Measurements from ENCODE around the gene CD52. TPM values are rescaled to one million over a fixed set of nuclear protein-coding genes. Genes with fewer than 3 reads are reported as not detected.
"Not testable (repeated sequence)": the region's sequence is repeated elsewhere in the genome, so short reads cannot be mapped to it uniquely, and the experiment has no call there.

The CD52 gene
- total and polyA plus RNA-seq, 4 experiments from 2014 or later, result 1,302 to 12,303 (median 4,992) TPM

DNA sequence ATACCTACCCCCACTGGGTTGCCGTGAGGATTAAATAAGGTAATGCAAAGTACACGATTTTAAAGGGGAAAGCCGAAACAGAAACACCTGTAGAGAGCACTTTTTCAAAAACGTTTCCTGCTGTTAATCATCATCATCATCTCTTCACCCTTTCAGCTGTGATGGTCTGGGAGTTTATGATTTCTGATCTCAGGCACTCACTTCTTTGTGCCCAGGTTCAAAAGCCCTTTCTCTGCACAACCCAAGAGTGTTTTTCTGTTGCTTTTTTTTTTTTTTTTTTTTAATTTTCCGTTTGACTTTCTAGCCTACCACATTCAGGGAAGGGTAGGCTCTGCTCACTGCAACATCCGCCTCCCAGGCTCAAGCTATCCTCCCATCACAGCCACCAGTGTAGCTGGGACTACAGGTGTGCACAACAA lies 10.4 kb upstream of the CD52 start:
- Mint-ChIP-seq H3K27ac (peak overlapping the region; percentile 81 to 98 (median 96)), H3K9me3 (peaks cover 0 to 2% (median 0%) of the 10 kb centered on the region in 8 donors), H3K4me3 (peak overlapping the region; percentile 95 to 99 (median 98)), H3K4me1 (peaks cover 28 to 46% (median 37%) of the 10 kb centered on the region in 4 donors), H3K36me3 (peaks cover 0 to 3% of the 10 kb centered on the region in 2 donors), H3K27me3 (no peaks in the 10 kb centered on the region)
- DNase-seq, result peak; percentile 51 to 68 (median 62)
- no peaks in the 10 kb centered on the region for H3K9me3 ChIP-seq (ENCODE audit: control insufficient read depth in 1 of 2, low read length in 2 of 2)
- peak overlapping the region; percentile 29 to 69 for H3K4me3 ChIP-seq (ENCODE audit: low read length in 2 of 2)
- peaks cover 42% of the 10 kb centered on the region for H3K4me1 ChIP-seq (ENCODE audit: insufficient read depth, low read length)
- no peaks in the 10 kb centered on the region for H3K27me3 ChIP-seq (ENCODE audit: insufficient read depth, low read length)
- POLR2A ChIA-PET (ENCODE audit: partially characterized antibody), result interaction anchor here (0.7 to 38.6 kb wide), 12 partner anchors 4 to 310 kb away, joined by 3 to 3358 read pairs (median 4); partner anchors contain the start of genes CD52, CEP85, SH3BGRL3 and UBXN11
- peak overlapping the region; percentile 74 for H3K27ac ChIP-seq (ENCODE audit: low read depth, low read length)
- no peaks in the 10 kb centered on the region for H3K36me3 ChIP-seq (ENCODE audit: insufficient read depth, low read length)
- CTCF ChIA-PET (ENCODE audit: partially characterized antibody), result interaction anchor here (0.8 to 25.6 kb wide), 8 partner anchors 12 to 110 kb away, joined by 3 to 1027 read pairs (median 7); partner anchors contain the start of genes CD52 and SH3BGRL3
- intact Hi-C loops (cut with micrococcal nuclease), result loop anchor here (1.0 kb wide), 2 partner anchors 10 to 20 kb away; partner anchors contain the start of gene CD52

DNA sequence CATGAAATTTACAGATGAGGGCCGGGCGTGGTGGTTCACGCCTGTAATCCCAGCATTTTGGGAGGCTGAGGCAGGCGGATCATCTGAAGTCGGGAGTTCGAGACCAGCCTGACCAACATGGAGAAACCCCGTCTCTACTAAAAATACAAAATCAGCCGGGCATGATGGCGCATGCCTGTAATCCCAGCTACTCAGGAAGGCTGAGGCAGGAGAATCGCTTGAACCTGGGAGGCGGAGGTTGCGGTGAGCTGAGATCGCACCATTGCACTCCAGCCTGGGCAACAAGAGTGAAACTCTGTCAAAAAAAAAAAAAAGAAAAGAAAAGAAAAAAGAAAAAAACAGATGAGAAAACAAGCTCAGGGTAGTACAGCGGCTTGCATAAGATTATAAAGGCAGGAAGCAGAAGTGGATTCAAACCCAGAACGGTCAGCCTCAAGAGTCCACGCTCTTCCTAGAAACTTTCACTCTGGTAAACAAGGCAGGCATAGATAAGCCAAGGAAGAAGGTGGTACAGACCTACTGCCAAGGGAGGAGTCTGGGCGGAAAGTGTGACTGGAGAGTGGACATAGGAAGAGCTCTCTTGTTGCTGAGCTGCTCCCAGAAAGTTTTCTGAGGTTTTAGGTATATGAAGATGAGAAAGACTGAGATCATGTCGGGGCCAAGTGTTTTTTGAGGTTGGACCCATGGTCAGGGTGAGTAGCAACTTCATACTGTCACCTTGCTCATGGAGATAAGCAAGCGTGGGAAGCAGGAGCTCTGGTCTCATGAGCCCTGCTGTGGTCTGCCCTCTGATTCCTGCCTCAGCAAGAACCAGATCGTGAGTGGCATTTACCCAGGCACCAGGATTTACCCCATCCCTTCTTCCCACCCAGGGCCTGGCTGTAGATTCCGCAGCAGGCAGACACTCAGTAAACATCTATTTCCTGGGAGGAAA lies 9.5 kb upstream of the CD52 start:
- H3K27me3 Mint-ChIP-seq; H3K27me3 ChIP-seq (ENCODE audit: insufficient read depth, low read length); H3K9me3 ChIP-seq (ENCODE audit: control insufficient read depth in 1 of 2, low read length in 2 of 2); H3K9me3 Mint-ChIP-seq; H3K36me3 Mint-ChIP-seq; H3K36me3 ChIP-seq (ENCODE audit: insufficient read depth, low read length): not testable (repeated sequence)
- intact Hi-C loops (cut with micrococcal nuclease), result loop anchor here (1.0 kb wide), 2 partner anchors 9 to 21 kb away; partner anchors contain the start of gene CD52
- ChIA-PET POLR2A (ENCODE audit: partially characterized antibody) (interaction anchor here (0.7 to 38.6 kb wide), 10 partner anchors 4 to 311 kb away, joined by 3 to 3358 read pairs (median 5); partner anchors contain the start of genes CD52, CEP85, SH3BGRL3 and UBXN11), CTCF (ENCODE audit: partially characterized antibody) (interaction anchor here (0.7 to 25.6 kb wide), 12 partner anchors 12 to 109 kb away, joined by 3 to 1027 read pairs (median 5); partner anchors contain the start of genes CD52 and SH3BGRL3)
- peak overlapping the region; percentile 29 to 69 for H3K4me3 ChIP-seq (ENCODE audit: low read length in 2 of 2)
- peak overlapping the region; percentile 74 for H3K27ac ChIP-seq (ENCODE audit: low read depth, low read length)
- peaks cover 31 to 50% (median 40%) of the 10 kb centered on the region in 4 donors for H3K4me1 Mint-ChIP-seq
- peaks cover 44% of the 10 kb centered on the region for H3K4me1 ChIP-seq (ENCODE audit: insufficient read depth, low read length)
- DNase-seq, result peak in 1 of 5 donors; percentile 64
- peak overlapping the region; percentile 23 to 99 (median 98) for H3K4me3 Mint-ChIP-seq
- H3K27ac Mint-ChIP-seq, result peak overlapping the region; percentile 81 to 98 (median 96)

DNA sequence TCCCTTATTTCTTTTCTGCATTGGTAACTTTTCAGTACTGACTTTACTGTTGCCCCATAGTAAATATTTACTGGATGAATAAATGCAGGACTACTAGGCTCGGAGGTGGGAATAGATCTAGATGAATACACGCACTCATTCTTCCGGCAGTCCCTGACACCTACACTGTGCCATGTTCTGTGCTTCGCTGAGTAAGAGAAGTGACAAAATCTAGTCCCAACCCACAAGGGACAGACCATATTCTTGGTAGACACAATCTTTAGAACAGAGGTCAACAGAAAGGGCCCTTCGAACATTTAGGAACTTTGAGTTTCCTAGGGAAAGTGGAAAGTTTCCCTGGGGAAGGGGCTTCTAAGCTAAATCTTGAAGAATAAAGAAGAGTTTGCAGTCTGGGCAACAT lies 3.3 kb upstream of the CD52 start:
- Histone ChIP-seq H3K27me3 (ENCODE audit: insufficient read depth, low read length) (no peaks in the 10 kb centered on the region), H3K9me3 (ENCODE audit: control insufficient read depth in 1 of 2, low read length in 2 of 2) (no peaks in the 10 kb centered on the region), H3K4me3 (ENCODE audit: low read length in 2 of 2) (no peak overlapping the region), H3K27ac (ENCODE audit: low read depth, low read length) (no peak overlapping the region), H3K4me1 (ENCODE audit: insufficient read depth, low read length) (peaks cover 50% of the 10 kb centered on the region), H3K36me3 (ENCODE audit: insufficient read depth, low read length) (peaks cover 3% of the 10 kb centered on the region)
- H3K4me1 Mint-ChIP-seq, result peaks cover 40 to 72% (median 49%) of the 10 kb centered on the region in 4 donors
- ChIA-PET POLR2A (ENCODE audit: partially characterized antibody) (interaction anchor here (0.5 to 33.0 kb wide), 7 partner anchors 8 to 118 kb away, joined by 3 to 3358 read pairs (median 5); partner anchors contain the start of genes DHDDS, SH3BGRL3 and UBXN11), CTCF (ENCODE audit: partially characterized antibody) (interaction anchor here (0.7 to 25.6 kb wide), 6 partner anchors 9 to 102 kb away, joined by 3 to 1027 read pairs (median 4); partner anchors contain the start of genes CEP85 and SH3BGRL3)
- no peaks in the 10 kb centered on the region for H3K9me3 Mint-ChIP-seq
- no peaks in the 10 kb centered on the region for H3K27me3 Mint-ChIP-seq
- intact Hi-C loops (cut with micrococcal nuclease), result no loop called here
- DNase-seq, result no peak
- peaks cover 18 to 19% of the 10 kb centered on the region in 2 donors for H3K36me3 Mint-ChIP-seq
- peak overlapping the region; percentile 52 to 97 (median 83) for H3K27ac Mint-ChIP-seq
- peak overlapping the region in 6 of 8 donors; percentile 46 to 93 (median 83) for H3K4me3 Mint-ChIP-seq

DNA sequence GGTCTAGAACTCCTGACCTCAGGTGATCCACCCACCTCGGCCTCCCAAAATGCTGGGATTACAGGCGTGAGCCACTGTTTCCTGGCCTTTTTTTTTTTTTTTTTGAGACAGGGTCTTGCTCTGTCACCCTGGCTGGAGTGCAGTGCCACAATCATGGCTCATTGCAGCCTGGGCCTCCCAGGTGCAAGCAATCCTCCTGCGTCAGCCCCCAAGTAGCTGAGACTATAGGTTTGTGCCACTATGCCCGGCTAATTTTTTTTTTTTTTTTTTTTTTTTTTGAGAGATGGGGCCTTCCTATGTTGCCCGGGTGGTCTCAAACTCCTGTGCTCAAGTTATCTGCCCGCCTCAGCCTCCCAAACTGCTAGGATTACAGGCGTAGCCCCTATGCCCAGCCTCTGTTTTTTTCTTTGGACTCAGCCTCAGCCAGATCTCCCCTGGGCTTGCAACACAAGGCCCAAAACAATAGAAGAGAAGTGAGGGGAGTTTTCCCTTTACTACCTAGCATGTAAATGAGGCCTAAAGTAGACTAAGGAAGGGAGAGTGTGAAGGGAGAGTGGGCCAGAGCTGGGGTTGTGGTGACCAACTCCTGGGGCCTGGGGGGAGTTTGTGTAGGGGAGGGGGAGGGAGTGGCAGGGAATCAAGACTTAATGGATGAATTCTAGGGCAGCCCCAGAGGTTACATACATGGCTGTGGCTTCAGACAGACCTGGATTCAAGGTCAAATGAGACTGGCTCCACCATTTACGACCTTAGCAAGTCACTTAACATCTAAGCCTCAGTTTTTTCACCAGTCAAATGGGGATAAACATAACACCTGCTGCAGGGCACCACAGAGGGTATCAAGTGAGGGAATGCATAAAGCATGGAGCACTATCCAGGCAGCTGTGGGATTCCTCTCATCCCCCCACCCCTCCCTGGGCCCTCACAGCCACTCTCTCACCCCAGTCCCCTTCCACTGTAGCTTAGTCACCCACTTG lies 1.6 kb upstream of the CD52 start:
- H3K27ac ChIP-seq (ENCODE audit: low read depth, low read length), result peak overlapping the region; percentile 69
- peak overlapping the region; percentile 77 to 97 (median 91) for H3K27ac Mint-ChIP-seq
- H3K36me3 Mint-ChIP-seq, result peaks cover 31 to 32% of the 10 kb centered on the region in 2 donors
- peaks cover 45 to 87% (median 59%) of the 10 kb centered on the region in 4 donors for H3K4me1 Mint-ChIP-seq
- H3K36me3 ChIP-seq (ENCODE audit: insufficient read depth, low read length), result peaks cover 15% of the 10 kb centered on the region
- intact Hi-C loops (cut with micrococcal nuclease), result no loop called here
- peak overlapping the region in 1 of 2 donors; percentile 12 for H3K4me3 ChIP-seq (ENCODE audit: low read length in 2 of 2)
- no peaks in the 10 kb centered on the region for H3K9me3 ChIP-seq (ENCODE audit: control insufficient read depth in 1 of 2, low read length in 2 of 2)
- ChIA-PET CTCF (ENCODE audit: partially characterized antibody) (interaction anchor here (0.5 to 25.6 kb wide), 6 partner anchors 8 to 101 kb away, joined by 3 to 1027 read pairs (median 16); partner anchors contain the start of genes SH3BGRL3 and UBXN11), POLR2A (ENCODE audit: partially characterized antibody) (interaction anchor here (0.6 to 33.0 kb wide), 8 partner anchors 23 to 116 kb away, joined by 3 to 3358 read pairs (median 6); partner anchors contain the start of genes CEP85, DHDDS, SH3BGRL3 and UBXN11)
- H3K4me1 ChIP-seq (ENCODE audit: insufficient read depth, low read length), result peaks cover 60% of the 10 kb centered on the region
- no peak for DNase-seq
- no peaks in the 10 kb centered on the region for H3K9me3 Mint-ChIP-seq
- peak overlapping the region in 7 of 8 donors; percentile 89 to 100 (median 95) for H3K4me3 Mint-ChIP-seq
- H3K27me3 ChIP-seq (ENCODE audit: insufficient read depth, low read length), result no peaks in the 10 kb centered on the region
- no peaks in the 10 kb centered on the region for H3K27me3 Mint-ChIP-seq

DNA sequence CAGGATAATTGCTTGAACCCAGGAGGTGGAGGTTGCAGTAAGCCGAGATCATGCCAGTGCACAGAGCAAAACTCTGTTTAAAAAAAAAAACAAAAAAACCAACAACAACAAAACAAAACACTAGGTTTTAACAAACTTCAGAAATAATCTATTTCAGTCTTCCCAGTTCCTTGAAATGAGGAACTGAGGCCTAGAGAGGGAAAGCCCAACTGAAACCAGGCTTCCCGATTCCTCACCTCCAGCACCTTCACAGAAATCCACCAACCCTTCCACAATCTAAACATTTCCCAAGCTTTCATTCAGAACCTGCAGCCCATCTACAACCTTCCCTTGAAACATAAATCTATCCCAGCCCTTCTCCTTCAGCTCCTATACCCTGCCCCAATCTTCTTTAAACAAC lies 612 bp upstream of the CD52 start:
- ChIA-PET CTCF (ENCODE audit: partially characterized antibody) (interaction anchor here (0.5 to 25.6 kb wide), 9 partner anchors 9 to 88 kb away, joined by 3 to 1027 read pairs (median 11); partner anchors contain the start of genes SH3BGRL3 and UBXN11), POLR2A (ENCODE audit: partially characterized antibody) (interaction anchor here (0.5 to 33.0 kb wide), 11 partner anchors 16 to 1060 kb away, joined by 3 to 3358 read pairs (median 14); partner anchors contain the start of genes CEP85, DHDDS, SH3BGRL3 and UBXN11)
- H3K36me3 ChIP-seq (ENCODE audit: insufficient read depth, low read length), result peaks cover 24% of the 10 kb centered on the region
- H3K4me1 ChIP-seq (ENCODE audit: insufficient read depth, low read length), result peaks cover 70% of the 10 kb centered on the region
- no peaks in the 10 kb centered on the region for H3K27me3 Mint-ChIP-seq
- H3K27ac Mint-ChIP-seq, result peak overlapping the region; percentile 83 to 97 (median 93)
- H3K4me3 ChIP-seq (ENCODE audit: low read length in 2 of 2), result peak overlapping the region; percentile 94 to 99
- no peaks in the 10 kb centered on the region for H3K9me3 ChIP-seq (ENCODE audit: control insufficient read depth in 1 of 2, low read length in 2 of 2)
- no peaks in the 10 kb centered on the region for H3K9me3 Mint-ChIP-seq
- DNase-seq, result no peak
- H3K27ac ChIP-seq (ENCODE audit: low read depth, low read length), result peak overlapping the region; percentile 69
- peaks cover 37 to 38% of the 10 kb centered on the region in 2 donors for H3K36me3 Mint-ChIP-seq
- H3K4me3 Mint-ChIP-seq, result peak overlapping the region; percentile 93 to 100 (median 96)
- H3K27me3 ChIP-seq (ENCODE audit: insufficient read depth, low read length), result no peaks in the 10 kb centered on the region
- peaks cover 47 to 87% (median 62%) of the 10 kb centered on the region in 4 donors for H3K4me1 Mint-ChIP-seq
- intact Hi-C loops (cut with micrococcal nuclease), result loop anchor here (1.0 kb wide), 2 partner anchors 10 to 61 kb away; no protein-coding TSS in a partner anchor
